Measurements from ENCODE around the gene CCT8. TPM values are rescaled to one million over a fixed set of nuclear protein-coding genes. Genes with fewer than 3 reads are reported as not detected.

The CCT8 gene
- total and polyA plus RNA-seq, 10 of the 15 experiments (the other 5 are each of a cell fraction or from before 2014, with no cell fraction given): 321 to 696 (median 471) TPM

- Histone ChIP-seq H3K79me2 (ENCODE audit: control insufficient read depth, insufficient read depth, low read length) (peaks cover 51% of the 10 kb centered on the region), H3K36me3 (ENCODE audit: control insufficient read depth in 2 of 2, insufficient read depth in 2 of 2, low read length in 1 of 2) (no peaks in the 10 kb centered on the region; a peak in 1 of 4 replicates), H3K4me3 (peak overlapping the region; percentile 59), H2AFZ (ENCODE audit: control insufficient read depth, low read depth, low read length) (peak overlapping the region; percentile 91), H3K4me2 (ENCODE audit: control insufficient read depth, insufficient read depth) (peak overlapping the region; percentile 64), H3K27ac (ENCODE audit: control insufficient read depth, insufficient read depth) (peak overlapping the region; percentile 81), H3K9ac (ENCODE audit: control insufficient read depth, insufficient read depth, low read length) (peak overlapping the region; percentile 99), H4K20me1 (ENCODE audit: control insufficient read depth, insufficient read depth) (peaks cover 6% of the 10 kb centered on the region; the same call in 1 of the 2 replicates), H3K27me3 (replicated peaks in 1 of 2; ENCODE audit: control insufficient read depth in 2 of 2, insufficient read depth in 2 of 2, low read length in 1 of 2) (no peaks in the 10 kb centered on the region), H3K4me1 (ENCODE audit: control insufficient read depth, insufficient read depth, low read length) (peaks cover 3% of the 10 kb centered on the region), H3K9me3 (replicated peaks; ENCODE audit: control insufficient read depth, insufficient read depth, low read length) (peaks cover 2% of the 10 kb centered on the region; the same call in 1 of the 3 replicates)
- peak; percentile 1; the same call in 1 of the 3 replicates for ATAC-seq
- RAD21 ChIA-PET (ENCODE audit: unreplicated experiment): interaction anchor here (0.7 to 7.2 kb wide), 4 partner anchors 9 to 226 kb away, joined by 3 to 64 read pairs (median 4); partner anchors contain the start of genes BACH1 and USP16
- WGBS (ENCODE audit: insufficient coverage, insufficient replicate concordance, low lambda C conversion rate, missing lambda C conversion rate): 0% methylated on average over 9 of the region's 9 CpGs
- SMC1A ChIA-PET (ENCODE audit: uncharacterized antibody, unreplicated experiment): interaction anchor here (0.8 to 3.5 kb wide), 11 partner anchors 12 to 227 kb away, joined by 3 to 16 read pairs (median 4); partner anchors contain the start of genes LTN1, RWDD2B and USP16
- no peak for FAIRE-seq
- intact Hi-C loops (cut with micrococcal nuclease; ENCODE audit: unreplicated experiment): loop anchor here (5.0 kb wide), 1 partner anchor 52 kb away; the partner anchor contains the start of gene USP16
- in situ Hi-C loops (cut with MboI): no loop called here
- DNase-seq (ENCODE audit: low read depth, low spot score): no peak
- no TSS peak for BruUV-seq (replicated peaks)
- CTCF ChIA-PET: interaction anchor here (0.7 to 3.6 kb wide), 5 partner anchors 8 to 268 kb away, joined by 3 to 19 read pairs (median 4); partner anchors contain the start of genes BACH1 and USP16
- POLR2A ChIA-PET: interaction anchor here (0.7 to 8.7 kb wide), 8 partner anchors 8 to 298 kb away, joined by 3 to 68 read pairs (median 5); partner anchors contain the start of genes RWDD2B and USP16
- TF ChIP-seq ZNF217 (IDR thresholded peaks at IDR 0.05): no peak
- no peak for TF ChIP-seq PRDM15 (CRISPR knock-in tag; IDR thresholded peaks at IDR 0.05)
- no peak for TF ChIP-seq BRCA1 (IDR thresholded peaks at IDR 0.05; ENCODE audit: low read depth, low read length)
- no peak for TF ChIP-seq IRF4 (IDR thresholded peaks at IDR 0.05; ENCODE audit: low read depth, low read length)
- no peak for TF ChIP-seq SREBF1 (IDR thresholded peaks at IDR 0.05; ENCODE audit: low read length)
- peak; percentile 6; the same call in 1 of the 2 replicates for TF ChIP-seq ZBTB40 (IDR thresholded peaks at IDR 0.05; ENCODE audit: borderline replicate concordance)
- no peak for TF ChIP-seq ETV6 (conservative IDR thresholded peaks at IDR 0.05 in 1 of 2, IDR thresholded peaks at IDR 0.05 in 1 of 2; ENCODE audit: borderline replicate concordance in 1 of 2, low read depth in 1 of 2)
- no peak for TF ChIP-seq HDAC6 (IDR thresholded peaks at IDR 0.05; ENCODE audit: unreplicated experiment)
- no peak for TF ChIP-seq CTCF (IDR thresholded peaks at IDR 0.05 in 2 of 3, conservative IDR thresholded peaks at IDR 0.05 in 1 of 3; ENCODE audit: control insufficient read depth in 2 of 3, extremely low read depth in 1 of 3, insufficient read depth in 1 of 3, low read depth in 3 of 3, low read length in 3 of 3)
- TF ChIP-seq ELK1 (IDR thresholded peaks at IDR 0.05; ENCODE audit: low read depth, low read length): no peak
- no peak for TF ChIP-seq RELA (IDR thresholded peaks at IDR 0.05; ENCODE audit: borderline replicate concordance, partially characterized antibody)
- no peak for TF ChIP-seq SIN3A (IDR thresholded peaks at IDR 0.05; ENCODE audit: low read depth, low read length)
Observed at GRCh38 chr21:29074007-29074376, 544 bp upstream of the CCT8 start.
